Cerebellar cortex (tissue), 1 donor: Measurements from ENCODE around the gene CNTN4.
"Not testable (repeated sequence)": the region's sequence is repeated elsewhere in the genome, so short reads cannot be mapped to it uniquely, and the experiment has no call there.

Experiments used
- DNase-seq: peaks from one replicate; pipeline ENCODE4 v3.0.0-alpha.2; 2015; ENCODE audit warnings: low spot score

Gene CNTN4

GRCh38 chr3:2916640-2917039 is 818.0 kb downstream of the CNTN4 start:
- not testable (repeated sequence) for DNase-seq

- no peak for DNase-seq
These were observed 821.4 kb downstream of the CNTN4 start for GRCh38 chr3:2920103-2920502.

- DNase-seq = peak; percentile 30
These were observed 822.8 kb downstream of the CNTN4 start for GRCh38 chr3:2921452-2921851.

GRCh38 chr3:2921903-2922302 is 823.2 kb downstream of the CNTN4 start:
- DNase-seq = peak; percentile 63

GRCh38 chr3:2923390-2923789 is 824.7 kb downstream of the CNTN4 start:
- DNase-seq = no peak

- DNase-seq = no peak
These were observed 828.6 kb downstream of the CNTN4 start for GRCh38 chr3:2927259-2927658.

- DNase-seq = no peak
These were observed 830.9 kb downstream of the CNTN4 start for GRCh38 chr3:2929574-2929973.

GRCh38 chr3:2931265-2931664 is 832.6 kb downstream of the CNTN4 start:
- no peak for DNase-seq

- DNase-seq = no peak
These were observed 835.9 kb downstream of the CNTN4 start for GRCh38 chr3:2934541-2934940.

- DNase-seq = no peak
These were observed 838.4 kb downstream of the CNTN4 start for GRCh38 chr3:2937055-2937454.

GRCh38 chr3:2937592-2937991 is 838.9 kb downstream of the CNTN4 start:
- DNase-seq = peak; percentile 16

- no peak for DNase-seq
These were observed 840.0 kb downstream of the CNTN4 start for GRCh38 chr3:2938711-2939110.

GRCh38 chr3:2940062-2940461 is 841.4 kb downstream of the CNTN4 start:
- DNase-seq = no peak

GRCh38 chr3:2944628-2945027 is 846.0 kb downstream of the CNTN4 start:
- DNase-seq = no peak

- DNase-seq = no peak
These were observed 846.5 kb downstream of the CNTN4 start for GRCh38 chr3:2945121-2945520.

- DNase-seq = no peak
These were observed 848.9 kb downstream of the CNTN4 start for GRCh38 chr3:2947536-2947935.

GRCh38 chr3:2948882-2949281 is 850.2 kb downstream of the CNTN4 start:
- no peak for DNase-seq

GRCh38 chr3:2950159-2950558 is 851.5 kb downstream of the CNTN4 start:
- peak; percentile 9 for DNase-seq

- no peak for DNase-seq
These were observed 858.4 kb downstream of the CNTN4 start for GRCh38 chr3:2957115-2957514.

GRCh38 chr3:2958551-2958950 is 859.9 kb downstream of the CNTN4 start:
- DNase-seq = no peak

- DNase-seq = no peak
These were observed 862.9 kb downstream of the CNTN4 start for GRCh38 chr3:2961576-2961975.

- no peak for DNase-seq
These were observed 869.2 kb downstream of the CNTN4 start for GRCh38 chr3:2967871-2968270.

- DNase-seq = no peak
These were observed 869.8 kb downstream of the CNTN4 start for GRCh38 chr3:2968475-2968874.

- no peak for DNase-seq
These were observed 877.5 kb downstream of the CNTN4 start for GRCh38 chr3:2976212-2976611.

- no peak for DNase-seq
These were observed 878.1 kb downstream of the CNTN4 start for GRCh38 chr3:2976796-2977195.
